Measurements from ENCODE around the gene TMEM108. TPM values are rescaled to one million over a fixed set of nuclear protein-coding genes. Genes with fewer than 3 reads are reported as not detected.

Gene TMEM108
- total RNA-seq, 6 experiments from 2014 or later, result 0.10 to 0.20 TPM; not detected in 4

DNA sequence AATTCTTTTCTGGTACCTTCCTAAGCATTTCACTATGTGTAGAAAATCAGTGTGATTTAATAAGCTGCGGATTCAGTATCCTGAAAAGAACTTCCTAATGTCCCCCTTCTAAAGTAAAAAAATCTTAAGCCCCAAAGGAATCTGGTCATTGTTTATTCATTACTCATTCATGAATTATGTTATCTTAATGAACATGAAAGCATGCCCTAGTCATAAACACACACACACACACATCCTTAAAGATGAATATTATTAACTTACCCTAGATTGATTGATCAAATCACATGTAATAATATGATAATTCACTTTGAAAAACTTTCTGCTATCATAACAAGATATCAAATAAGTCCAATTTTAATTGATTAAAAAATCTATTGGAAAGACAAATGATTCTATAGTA lies 265.2 kb downstream of the TMEM108 start:
- DNase-seq (no peak), ATAC-seq (no peak)
- Histone ChIP-seq H3K4me1 (no peaks in the 10 kb centered on the region), H3K27me3 (no peaks in the 10 kb centered on the region), H3K36me3 (no peaks in the 10 kb centered on the region), H3K9me3 (no peaks in the 10 kb centered on the region), H3K27ac (no peak overlapping the region), H3K4me3 (no peak overlapping the region)
- 68% methylated on average over 1 of the region's 1 CpG for WGBS (ENCODE audit: insufficient coverage, low coverage, low lambda C conversion rate, missing lambda C conversion rate)
- intact Hi-C loops (cut with DNase I), result no loop called here
- TF ChIP-seq POLR2A (IDR thresholded peaks at IDR 0.05), result no peak

DNA sequence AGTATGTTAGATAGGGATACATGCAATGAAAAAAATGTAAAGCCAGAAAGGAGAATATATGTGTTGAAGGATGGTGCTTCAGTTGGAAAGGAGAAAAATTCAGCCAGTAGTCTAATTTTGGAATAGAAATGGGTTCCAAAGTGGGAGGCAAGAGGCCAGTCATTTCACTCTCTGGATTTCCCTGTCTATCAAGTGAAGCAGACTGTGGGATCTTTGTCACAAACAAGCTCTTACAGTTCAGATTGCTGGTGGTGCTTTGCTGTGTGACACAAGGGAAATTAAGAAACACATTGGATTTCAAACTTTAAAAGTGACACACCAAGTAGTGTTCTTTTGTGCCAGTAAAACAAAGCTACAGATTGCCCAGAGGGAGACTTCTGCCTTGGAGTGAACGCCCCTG lies 279.7 kb downstream of the TMEM108 start:
- WGBS (ENCODE audit: insufficient coverage, low coverage, low lambda C conversion rate, missing lambda C conversion rate), result 33% methylated on average over 1 of the region's 1 CpG
- DNase-seq, result no peak

DNA sequence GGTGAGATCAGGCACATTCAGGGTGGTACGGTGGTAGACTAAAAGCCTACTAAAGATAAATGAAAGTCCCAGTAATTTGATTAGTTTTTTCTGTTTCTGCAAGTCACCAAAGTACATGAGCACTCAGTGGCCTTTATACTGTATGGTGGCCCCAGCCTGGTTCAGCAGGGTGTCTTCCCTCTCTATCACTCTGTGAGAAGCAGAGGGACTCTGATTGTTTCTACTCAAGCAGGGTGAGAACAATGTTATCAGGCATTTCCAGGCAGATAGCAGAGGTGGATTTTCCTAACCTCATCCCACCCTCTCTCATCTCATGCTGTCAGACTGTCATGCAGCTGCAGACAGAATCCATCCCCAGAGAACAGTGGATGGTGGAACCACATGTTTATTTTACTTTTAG lies 290.2 kb downstream of the TMEM108 start:
- H3K27ac ChIP-seq, result no peak overlapping the region
- intact Hi-C loops (cut with DNase I), result no loop called here
- TF ChIP-seq POLR2A (IDR thresholded peaks at IDR 0.05), result no peak
- TF ChIP-seq, protein P1, sequence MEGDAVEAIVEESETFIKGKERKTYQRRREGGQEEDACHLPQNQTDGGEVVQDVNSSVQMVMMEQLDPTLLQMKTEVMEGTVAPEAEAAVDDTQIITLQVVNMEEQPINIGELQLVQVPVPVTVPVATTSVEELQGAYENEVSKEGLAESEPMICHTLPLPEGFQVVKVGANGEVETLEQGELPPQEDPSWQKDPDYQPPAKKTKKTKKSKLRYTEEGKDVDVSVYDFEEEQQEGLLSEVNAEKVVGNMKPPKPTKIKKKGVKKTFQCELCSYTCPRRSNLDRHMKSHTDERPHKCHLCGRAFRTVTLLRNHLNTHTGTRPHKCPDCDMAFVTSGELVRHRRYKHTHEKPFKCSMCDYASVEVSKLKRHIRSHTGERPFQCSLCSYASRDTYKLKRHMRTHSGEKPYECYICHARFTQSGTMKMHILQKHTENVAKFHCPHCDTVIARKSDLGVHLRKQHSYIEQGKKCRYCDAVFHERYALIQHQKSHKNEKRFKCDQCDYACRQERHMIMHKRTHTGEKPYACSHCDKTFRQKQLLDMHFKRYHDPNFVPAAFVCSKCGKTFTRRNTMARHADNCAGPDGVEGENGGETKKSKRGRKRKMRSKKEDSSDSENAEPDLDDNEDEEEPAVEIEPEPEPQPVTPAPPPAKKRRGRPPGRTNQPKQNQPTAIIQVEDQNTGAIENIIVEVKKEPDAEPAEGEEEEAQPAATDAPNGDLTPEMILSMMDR (IDR thresholded peaks at IDR 0.05), result no peak
- no peaks in the 10 kb centered on the region for H3K4me1 ChIP-seq
- DNase-seq (no peak), ATAC-seq (no peak)
- 50% methylated on average over 1 of the region's 1 CpG for WGBS (ENCODE audit: insufficient coverage, low coverage, low lambda C conversion rate, missing lambda C conversion rate)
- no peaks in the 10 kb centered on the region for H3K9me3 ChIP-seq
- H3K27me3 ChIP-seq, result no peaks in the 10 kb centered on the region
- H3K4me3 ChIP-seq, result no peak overlapping the region
- H3K36me3 ChIP-seq, result no peaks in the 10 kb centered on the region

More for the DNA sequence above, 279.7 kb downstream of the TMEM108 start:
- no peak for TF ChIP-seq POLR2A (IDR thresholded peaks at IDR 0.05)
- TF ChIP-seq, protein P1 (IDR thresholded peaks at IDR 0.05), result no peak
- Histone ChIP-seq H3K4me3 (no peak overlapping the region), H3K9me3 (no peaks in the 10 kb centered on the region), H3K27me3 (no peaks in the 10 kb centered on the region), H3K27ac (no peak overlapping the region), H3K36me3 (no peaks in the 10 kb centered on the region), H3K4me1 (no peaks in the 10 kb centered on the region)
- no peak for ATAC-seq
- intact Hi-C loops (cut with DNase I), result no loop called here

DNA sequence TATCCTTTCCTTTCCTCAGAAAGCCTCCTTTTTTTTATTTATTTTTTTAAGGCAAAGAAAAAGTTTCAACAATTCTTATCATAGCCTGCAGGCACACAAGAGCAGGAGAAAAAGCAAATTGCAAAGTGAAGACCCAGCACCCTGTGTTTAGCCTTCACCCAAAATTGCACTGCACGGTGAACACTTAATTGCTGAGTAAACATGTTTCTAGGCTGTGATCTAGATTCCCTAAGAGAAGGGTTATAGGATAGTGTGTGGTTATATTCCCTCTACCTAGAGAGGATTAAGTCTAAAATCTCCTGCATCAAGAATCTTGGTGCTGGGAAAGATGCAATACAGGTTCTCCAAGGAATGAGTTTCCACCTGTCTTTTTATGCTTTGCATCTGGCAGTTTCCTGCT lies 291.4 kb downstream of the TMEM108 start:
- TF ChIP-seq, protein P1 (IDR thresholded peaks at IDR 0.05), result no peak
- TF ChIP-seq POLR2A (IDR thresholded peaks at IDR 0.05), result no peak
- Histone ChIP-seq H3K9me3 (no peaks in the 10 kb centered on the region), H3K27ac (no peak overlapping the region), H3K4me1 (no peaks in the 10 kb centered on the region), H3K36me3 (no peaks in the 10 kb centered on the region), H3K27me3 (no peaks in the 10 kb centered on the region), H3K4me3 (no peak overlapping the region)
- ATAC-seq (no peak), DNase-seq (no peak)
- 33% methylated on average over 1 of the region's 1 CpG for WGBS (ENCODE audit: insufficient coverage, low coverage, low lambda C conversion rate, missing lambda C conversion rate)
- intact Hi-C loops (cut with DNase I), result no loop called here

DNA sequence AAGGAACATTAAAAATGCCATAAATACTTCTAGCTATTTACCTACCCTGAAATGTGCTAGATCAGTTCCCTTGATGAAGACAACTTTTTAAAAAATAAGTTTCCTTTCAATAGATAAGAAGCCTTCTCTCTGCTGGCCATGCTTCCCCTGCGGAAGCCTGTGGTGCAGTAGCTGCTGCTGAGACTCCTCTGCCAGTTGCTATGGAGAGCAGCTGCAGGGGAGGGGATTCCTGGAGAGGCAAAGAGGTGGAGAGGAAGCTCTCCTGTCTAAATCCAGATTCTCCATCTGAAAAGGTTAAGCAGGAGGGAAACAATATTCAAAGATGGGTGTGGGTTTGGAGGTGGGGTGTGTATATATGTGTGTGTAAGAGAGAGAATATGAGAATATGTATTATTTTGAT lies 291.9 kb downstream of the TMEM108 start:
- no peak for DNase-seq
- no peak for TF ChIP-seq POLR2A (IDR thresholded peaks at IDR 0.05)
- TF ChIP-seq, protein P1 (IDR thresholded peaks at IDR 0.05), result no peak
- Histone ChIP-seq H3K27ac (no peak overlapping the region), H3K27me3 (no peaks in the 10 kb centered on the region), H3K4me1 (no peaks in the 10 kb centered on the region), H3K4me3 (no peak overlapping the region), H3K9me3 (no peaks in the 10 kb centered on the region), H3K36me3 (no peaks in the 10 kb centered on the region)
- no peak for ATAC-seq
- intact Hi-C loops (cut with DNase I), result no loop called here
- WGBS (ENCODE audit: insufficient coverage, low coverage, low lambda C conversion rate, missing lambda C conversion rate), result 18% methylated on average over 1 of the region's 1 CpG
